Loucy (cell line): Measurements from ENCODE around the gene INPPL1.

Experiments used
- CTCF ChIP-seq: fragments of 200-600 bp; sonication (generic); conservative IDR thresholded peaks from 2 replicates; pipeline ENCODE4 v1.5.1; 2014; ENCODE audit warnings: mild to moderate bottlenecking, antibody characterized with exemption, low read length
- EZH2phosphoT487 ChIP-seq: fragments of 200-600 bp; IDR thresholded peaks from 2 replicates; pipeline ENCODE4 v1.6.1; 2018; ENCODE audit warnings: antibody characterized with exemption, mild to moderate bottlenecking, moderate library complexity, borderline replicate concordance

- TF ChIP-seq CTCF = no peak
- TF ChIP-seq EZH2phosphoT487 = no peak
Measured at GRCh38 chr11:72254299-72254993, 29.9 kb downstream of the INPPL1 start.
